ENCODE results near the gene IRF2BP1.

IRF2BP1 gene

GRCh38 chr19:45848922-45849321 lies 37.0 kb downstream of the IRF2BP1 start:
- H4K8ac ChIP-seq (ENCODE audit: low read depth, low read length) = no peak overlapping the region
- no peak overlapping the region for H3K23ac ChIP-seq (ENCODE audit: low read depth, low read length, poor library complexity)
- no peak overlapping the region for H3K18ac ChIP-seq (ENCODE audit: low read length)
- no peak overlapping the region for H2BK15ac ChIP-seq (ENCODE audit: low read length)
- H3K4me3 ChIP-seq (ENCODE audit: low read length in 2 of 2) = no peak overlapping the region
- no CpG with 5 or more reads among the region's 4 CpGs for WGBS, 2 donors (ENCODE audit: extremely low coverage in 2 of 2, insufficient read length in 2 of 2, insufficient replicate concordance in 1 of 2)
- H3K27me3 ChIP-seq (ENCODE audit: control insufficient read depth in 3 of 3, insufficient read depth in 3 of 3, low read depth in 1 of 3, low read length in 3 of 3) = no peaks in the 10 kb centered on the region
- H2AK5ac ChIP-seq (ENCODE audit: low read depth, low read length) = no peak overlapping the region
- H3K79me1 ChIP-seq (ENCODE audit: low read depth, low read length) = no peaks in the 10 kb centered on the region
- H2AFZ ChIP-seq (ENCODE audit: low read length) = no peak overlapping the region
- no peak overlapping the region for H3K4me2 ChIP-seq (ENCODE audit: insufficient read depth, low read length, poor library complexity, severe bottlenecking)
- H3K9me3 ChIP-seq (replicated peaks in 1 of 2; ENCODE audit: control insufficient read depth in 2 of 2, insufficient read depth in 1 of 2, low read depth in 1 of 2, low read length in 2 of 2) = peaks cover 0 to 3% of the 10 kb centered on the region in 2 donors
- no peak overlapping the region for H2BK12ac ChIP-seq (ENCODE audit: low read length)
- H3K4me1 ChIP-seq (ENCODE audit: control insufficient read depth in 2 of 2, insufficient read depth in 1 of 2, low read depth in 1 of 2, low read length in 2 of 2) = no peaks in the 10 kb centered on the region
- no peak overlapping the region for H3K14ac ChIP-seq (ENCODE audit: low read length)
- H4K91ac ChIP-seq (ENCODE audit: low read depth, low read length, poor library complexity) = no peak overlapping the region
- H3K4ac ChIP-seq (ENCODE audit: low read length) = no peak overlapping the region
- DNase-seq (ENCODE audit: low spot score) = no peak
- peaks cover 53 to 98% of the 10 kb centered on the region in 2 donors for H3K36me3 ChIP-seq (replicated peaks in 1 of 2; ENCODE audit: control insufficient read depth in 2 of 2, insufficient read depth in 2 of 2, low read length in 2 of 2)
- H2BK120ac ChIP-seq (ENCODE audit: low read depth, low read length) = no peak overlapping the region
- H3K27ac ChIP-seq (replicated peaks; ENCODE audit: low read length) = no peak overlapping the region
- H3K9ac ChIP-seq (ENCODE audit: low read depth, low read length, poor library complexity) = no peak overlapping the region
- no peak overlapping the region for H2BK5ac ChIP-seq (ENCODE audit: low read length)

GRCh38 chr19:45847663-45848062 lies 38.3 kb downstream of the IRF2BP1 start:
- Histone ChIP-seq H2BK15ac (ENCODE audit: low read length) (no peak overlapping the region), H2AK5ac (ENCODE audit: low read depth, low read length) (no peak overlapping the region), H3K23ac (ENCODE audit: low read depth, low read length, poor library complexity) (no peak overlapping the region), H3K4me3 (ENCODE audit: low read length in 2 of 2) (no peak overlapping the region), H3K79me1 (ENCODE audit: low read depth, low read length) (peaks cover 2% of the 10 kb centered on the region), H3K4ac (ENCODE audit: low read length) (no peak overlapping the region), H4K8ac (ENCODE audit: low read depth, low read length) (no peak overlapping the region), H3K14ac (ENCODE audit: low read length) (no peak overlapping the region), H3K4me2 (ENCODE audit: insufficient read depth, low read length, poor library complexity, severe bottlenecking) (no peak overlapping the region), H2BK5ac (ENCODE audit: low read length) (no peak overlapping the region), H4K91ac (ENCODE audit: low read depth, low read length, poor library complexity) (no peak overlapping the region), H3K36me3 (replicated peaks in 1 of 2; ENCODE audit: control insufficient read depth in 2 of 2, insufficient read depth in 2 of 2, low read length in 2 of 2) (peaks cover 59 to 98% of the 10 kb centered on the region in 2 donors), H2BK12ac (ENCODE audit: low read length) (no peak overlapping the region), H3K9me3 (replicated peaks in 1 of 2; ENCODE audit: control insufficient read depth in 2 of 2, insufficient read depth in 1 of 2, low read depth in 1 of 2, low read length in 2 of 2) (peaks cover 0 to 3% of the 10 kb centered on the region in 2 donors), H2AFZ (ENCODE audit: low read length) (no peak overlapping the region), H3K18ac (ENCODE audit: low read length) (no peak overlapping the region), H2BK120ac (ENCODE audit: low read depth, low read length) (no peak overlapping the region), H3K4me1 (ENCODE audit: control insufficient read depth in 2 of 2, insufficient read depth in 1 of 2, low read depth in 1 of 2, low read length in 2 of 2) (no peaks in the 10 kb centered on the region), H3K27me3 (ENCODE audit: control insufficient read depth in 3 of 3, insufficient read depth in 3 of 3, low read depth in 1 of 3, low read length in 3 of 3) (no peaks in the 10 kb centered on the region), H3K9ac (ENCODE audit: low read depth, low read length, poor library complexity) (no peak overlapping the region), H3K27ac (replicated peaks; ENCODE audit: low read length) (no peak overlapping the region)
- no CpG with 5 or more reads among the region's 13 CpGs for WGBS, 2 donors (ENCODE audit: extremely low coverage in 2 of 2, insufficient read length in 2 of 2, insufficient replicate concordance in 1 of 2)
- DNase-seq (ENCODE audit: low spot score) = no peak

GRCh38 chr19:45842198-45842597 lies 43.7 kb downstream of the IRF2BP1 start:
- Histone ChIP-seq H2BK120ac (ENCODE audit: low read depth, low read length) (no peak overlapping the region), H3K23ac (ENCODE audit: low read depth, low read length, poor library complexity) (no peak overlapping the region), H3K79me1 (ENCODE audit: low read depth, low read length) (peaks cover 3% of the 10 kb centered on the region), H2BK15ac (ENCODE audit: low read length) (no peak overlapping the region), H3K9ac (ENCODE audit: low read depth, low read length, poor library complexity) (peak overlapping the region; percentile 21), H4K8ac (ENCODE audit: low read depth, low read length) (no peak overlapping the region), H3K18ac (ENCODE audit: low read length) (no peak overlapping the region), H4K91ac (ENCODE audit: low read depth, low read length, poor library complexity) (peak overlapping the region; percentile 64), H2BK5ac (ENCODE audit: low read length) (peak overlapping the region; percentile 82), H3K36me3 (replicated peaks in 1 of 2; ENCODE audit: control insufficient read depth in 2 of 2, insufficient read depth in 2 of 2, low read length in 2 of 2) (peaks cover 51 to 96% of the 10 kb centered on the region in 2 donors), H3K4ac (ENCODE audit: low read length) (no peak overlapping the region), H2AFZ (ENCODE audit: low read length) (no peak overlapping the region), H3K27me3 (ENCODE audit: control insufficient read depth in 3 of 3, insufficient read depth in 3 of 3, low read depth in 1 of 3, low read length in 3 of 3) (no peaks in the 10 kb centered on the region), H3K9me3 (replicated peaks in 1 of 2; ENCODE audit: control insufficient read depth in 2 of 2, insufficient read depth in 1 of 2, low read depth in 1 of 2, low read length in 2 of 2) (peaks cover 7 to 12% of the 10 kb centered on the region in 2 donors), H3K4me1 (ENCODE audit: control insufficient read depth in 2 of 2, insufficient read depth in 1 of 2, low read depth in 1 of 2, low read length in 2 of 2) (no peaks in the 10 kb centered on the region), H3K14ac (ENCODE audit: low read length) (no peak overlapping the region), H3K27ac (replicated peaks; ENCODE audit: low read length) (no peak overlapping the region), H3K4me3 (ENCODE audit: low read length in 2 of 2) (peak overlapping the region in 1 of 2 donors; percentile 22), H2BK12ac (ENCODE audit: low read length) (no peak overlapping the region), H2AK5ac (ENCODE audit: low read depth, low read length) (no peak overlapping the region), H3K4me2 (ENCODE audit: insufficient read depth, low read length, poor library complexity, severe bottlenecking) (no peak overlapping the region)
- WGBS, 2 donors (ENCODE audit: extremely low coverage in 2 of 2, insufficient read length in 2 of 2, insufficient replicate concordance in 1 of 2) = no CpG with 5 or more reads among the region's 14 CpGs
- no peak for DNase-seq (ENCODE audit: low spot score)

GRCh38 chr19:45834970-45835369 lies 51.0 kb downstream of the IRF2BP1 start:
- H3K4ac ChIP-seq (ENCODE audit: low read length) = no peak overlapping the region
- no peak overlapping the region for H4K8ac ChIP-seq (ENCODE audit: low read depth, low read length)
- H4K91ac ChIP-seq (ENCODE audit: low read depth, low read length, poor library complexity) = no peak overlapping the region
- H2BK12ac ChIP-seq (ENCODE audit: low read length) = no peak overlapping the region
- H3K14ac ChIP-seq (ENCODE audit: low read length) = no peak overlapping the region
- no CpG with 5 or more reads among the region's 7 CpGs for WGBS, 2 donors (ENCODE audit: extremely low coverage in 2 of 2, insufficient read length in 2 of 2, insufficient replicate concordance in 1 of 2)
- no peak overlapping the region for H2AK5ac ChIP-seq (ENCODE audit: low read depth, low read length)
- H3K9ac ChIP-seq (ENCODE audit: low read depth, low read length, poor library complexity) = no peak overlapping the region
- H2BK15ac ChIP-seq (ENCODE audit: low read length) = no peak overlapping the region
- peaks cover 5 to 12% of the 10 kb centered on the region in 2 donors for H3K9me3 ChIP-seq (replicated peaks in 1 of 2; ENCODE audit: control insufficient read depth in 2 of 2, insufficient read depth in 1 of 2, low read depth in 1 of 2, low read length in 2 of 2)
- no peak overlapping the region for H2BK5ac ChIP-seq (ENCODE audit: low read length)
- H3K27me3 ChIP-seq (ENCODE audit: control insufficient read depth in 3 of 3, insufficient read depth in 3 of 3, low read depth in 1 of 3, low read length in 3 of 3) = no peaks in the 10 kb centered on the region
- H3K36me3 ChIP-seq (replicated peaks in 1 of 2; ENCODE audit: control insufficient read depth in 2 of 2, insufficient read depth in 2 of 2, low read length in 2 of 2) = peaks cover 50 to 95% of the 10 kb centered on the region in 2 donors
- H2BK120ac ChIP-seq (ENCODE audit: low read depth, low read length) = no peak overlapping the region
- no peak overlapping the region for H2AFZ ChIP-seq (ENCODE audit: low read length)
- H3K27ac ChIP-seq (replicated peaks; ENCODE audit: low read length) = no peak overlapping the region
- no peak overlapping the region for H3K23ac ChIP-seq (ENCODE audit: low read depth, low read length, poor library complexity)
- no peak overlapping the region for H3K18ac ChIP-seq (ENCODE audit: low read length)
- peak overlapping the region in 1 of 2 donors; percentile 48 for H3K4me3 ChIP-seq (ENCODE audit: low read length in 2 of 2)
- H3K4me2 ChIP-seq (ENCODE audit: insufficient read depth, low read length, poor library complexity, severe bottlenecking) = no peak overlapping the region
- peaks cover 2% of the 10 kb centered on the region for H3K79me1 ChIP-seq (ENCODE audit: low read depth, low read length)
- DNase-seq (ENCODE audit: low spot score) = no peak
- no peaks in the 10 kb centered on the region for H3K4me1 ChIP-seq (ENCODE audit: control insufficient read depth in 2 of 2, insufficient read depth in 1 of 2, low read depth in 1 of 2, low read length in 2 of 2)

All from neuronal stem cell (in vitro differentiated cells).